ENCODE measurements around the gene ANTXR2. TPM values are rescaled to one million over a fixed set of nuclear protein-coding genes. Genes with fewer than 3 reads are reported as not detected.

ANTXR2 gene
- total and polyA plus RNA-seq, 2 donors (not counting 1 experiment from before 2014, with no cell fraction given): 85.3 to 135 TPM

- TF ChIP-seq EZH2 (IDR thresholded peaks at IDR 0.05; ENCODE audit: low read length, missing control alignments) (no peak), CTCF (conservative IDR thresholded peaks at IDR 0.05 in 1 of 2, IDR thresholded peaks at IDR 0.05 in 1 of 2; ENCODE audit: low read depth in 1 of 2, low read length in 2 of 2) (no peak)
- Histone ChIP-seq H3K4me1 (ENCODE audit: control insufficient read depth, extremely low read depth, insufficient read depth, low read length) (no peaks in the 10 kb centered on the region), H3K79me2 (ENCODE audit: control insufficient read depth, insufficient read depth, low read length) (no peaks in the 10 kb centered on the region), H3K27me3 (ENCODE audit: control insufficient read depth, insufficient read depth, low read length) (no peaks in the 10 kb centered on the region), H4K20me1 (ENCODE audit: control insufficient read depth, extremely low read depth, insufficient read depth, low read length) (no peaks in the 10 kb centered on the region), H3K27ac (ENCODE audit: insufficient read depth, low read length) (no peak overlapping the region), H3K9me3 (ENCODE audit: control insufficient read depth, insufficient read depth, low read depth, low read length) (no peaks in the 10 kb centered on the region), H3K9ac (ENCODE audit: insufficient read depth, low read length) (no peak overlapping the region), H3K36me3 (ENCODE audit: control insufficient read depth, insufficient read depth, low read length) (no peaks in the 10 kb centered on the region), H3K4me3 (replicated peaks in 1 of 4; ENCODE audit: control extremely low read depth in 1 of 4, insufficient read depth in 1 of 4, low read depth in 3 of 4, low read length in 4 of 4) (no peak overlapping the region), H3K4me2 (ENCODE audit: extremely low read depth, insufficient read depth, low read length) (no peak overlapping the region), H2AFZ (ENCODE audit: low read length) (no peak overlapping the region)
- DNase-seq (ENCODE audit: low read depth in 2 of 2): no peak
Measured at GRCh38 chr4:80082693-80083092, 9.7 kb upstream of the ANTXR2 start.

- Histone ChIP-seq H3K79me2 (ENCODE audit: control insufficient read depth, insufficient read depth, low read length) (no peaks in the 10 kb centered on the region), H4K20me1 (ENCODE audit: control insufficient read depth, extremely low read depth, insufficient read depth, low read length) (no peaks in the 10 kb centered on the region), H2AFZ (ENCODE audit: low read length) (no peak overlapping the region), H3K4me2 (ENCODE audit: extremely low read depth, insufficient read depth, low read length) (no peak overlapping the region), H3K27me3 (ENCODE audit: control insufficient read depth, insufficient read depth, low read length) (no peaks in the 10 kb centered on the region), H3K27ac (ENCODE audit: insufficient read depth, low read length) (no peak overlapping the region), H3K4me1 (ENCODE audit: control insufficient read depth, extremely low read depth, insufficient read depth, low read length) (no peaks in the 10 kb centered on the region), H3K36me3 (ENCODE audit: control insufficient read depth, insufficient read depth, low read length) (no peaks in the 10 kb centered on the region), H3K9ac (ENCODE audit: insufficient read depth, low read length) (no peak overlapping the region), H3K4me3 (replicated peaks in 1 of 4; ENCODE audit: control extremely low read depth in 1 of 4, insufficient read depth in 1 of 4, low read depth in 3 of 4, low read length in 4 of 4) (no peak overlapping the region), H3K9me3 (ENCODE audit: control insufficient read depth, insufficient read depth, low read depth, low read length) (no peaks in the 10 kb centered on the region)
- DNase-seq (ENCODE audit: low read depth in 2 of 2): no peak
- TF ChIP-seq EZH2 (IDR thresholded peaks at IDR 0.05; ENCODE audit: low read length, missing control alignments) (no peak), CTCF (conservative IDR thresholded peaks at IDR 0.05 in 1 of 2, IDR thresholded peaks at IDR 0.05 in 1 of 2; ENCODE audit: low read depth in 1 of 2, low read length in 2 of 2) (no peak)
Measured at GRCh38 chr4:80081566-80081965, 8.5 kb upstream of the ANTXR2 start.

- Histone ChIP-seq H2AFZ (ENCODE audit: low read length) (no peak overlapping the region), H3K4me1 (ENCODE audit: control insufficient read depth, extremely low read depth, insufficient read depth, low read length) (no peaks in the 10 kb centered on the region), H3K27ac (ENCODE audit: insufficient read depth, low read length) (no peak overlapping the region), H3K9me3 (ENCODE audit: control insufficient read depth, insufficient read depth, low read depth, low read length) (no peaks in the 10 kb centered on the region), H3K4me3 (replicated peaks in 1 of 4; ENCODE audit: control extremely low read depth in 1 of 4, insufficient read depth in 1 of 4, low read depth in 3 of 4, low read length in 4 of 4) (no peak overlapping the region), H3K4me2 (ENCODE audit: extremely low read depth, insufficient read depth, low read length) (no peak overlapping the region), H3K9ac (ENCODE audit: insufficient read depth, low read length) (no peak overlapping the region), H3K27me3 (ENCODE audit: control insufficient read depth, insufficient read depth, low read length) (no peaks in the 10 kb centered on the region), H4K20me1 (ENCODE audit: control insufficient read depth, extremely low read depth, insufficient read depth, low read length) (no peaks in the 10 kb centered on the region), H3K79me2 (ENCODE audit: control insufficient read depth, insufficient read depth, low read length) (no peaks in the 10 kb centered on the region), H3K36me3 (ENCODE audit: control insufficient read depth, insufficient read depth, low read length) (no peaks in the 10 kb centered on the region)
- DNase-seq (ENCODE audit: low read depth in 2 of 2): no peak
- no peak for TF ChIP-seq EZH2 (IDR thresholded peaks at IDR 0.05; ENCODE audit: low read length, missing control alignments)
- TF ChIP-seq CTCF (conservative IDR thresholded peaks at IDR 0.05 in 1 of 2, IDR thresholded peaks at IDR 0.05 in 1 of 2; ENCODE audit: low read depth in 1 of 2, low read length in 2 of 2): no peak
Measured at GRCh38 chr4:80079255-80079923, 6.4 kb upstream of the ANTXR2 start.

Measured in fibroblast of lung (primary cell).